Left cardiac atrium (tissue), 4 donors: Measurements from ENCODE around the gene GPRC5A. TPM values are rescaled to one million over a fixed set of nuclear protein-coding genes. Genes with fewer than 3 reads are reported as not detected.

Experiments used
- ATAC-seq, 2 donors: fragments of 200-7000 bp; cut with Tn5 transposase; one replicate each; pipeline ENCODE4 v1.9.1; 2020; ENCODE audit warnings: mild to moderate bottlenecking in 2 of 2, moderate library complexity in 2 of 2
- DNase-seq: peaks from one replicate; pipeline ENCODE4 v3.0.0-alpha.2; 2020
- intact Hi-C, 2 donors: fragments of 100-400 bp; cut with DNase I; formaldehyde crosslinking; loops; one replicate each; pipeline versions ENCODE4 v1.14.1 to v1.15.1; 2022 to 2023
- total RNA-seq, 2 donors: library from RNA; stranded (reverse); fragmentation: NEBNext Ultra II Directional; extraction: Animal tissue kit (Norgen Biotek cat#: 25700); gene quantifications; one replicate each; pipeline ENCODE4 v1.2.1, GENCODE V29; 2021
- donor health status: DM: no; HTN: yes; CAD: no.
- donor health status: DM: no; HTN: yes; CAD: no; lungs with severe emphysema.
- donor health status: DM: yes; HTN: yes; CAD: no.
- donor health status: Dilated cardiomyopathy.

The GPRC5A gene
- total RNA-seq, 2 donors from 2014 or later = 2.6 to 5.6 TPM

GRCh38 chr12:12960639-12961209 is 69.4 kb downstream of the GPRC5A start:
- intact Hi-C loops = no loop called here
- DNase-seq (no peak), ATAC-seq (no peak)

GRCh38 chr12:12964255-12964654 is 72.9 kb downstream of the GPRC5A start:
- ATAC-seq (no peak), DNase-seq (no peak)
- intact Hi-C loops = no loop called here

GRCh38 chr12:12965836-12966235 is 74.5 kb downstream of the GPRC5A start:
- intact Hi-C loops = no loop called here
- ATAC-seq (no peak), DNase-seq (no peak)

Other genes starting within 250 kb of the GPRC5A start
- gene GPR19, start 195.4 kb upstream of the GPRC5A start, total RNA-seq = not detected
- gene CDKN1B, start 174.2 kb upstream of the GPRC5A start, total RNA-seq = 10 to 100 TPM; 23.7 to 42.4 TPM
- gene APOLD1, start 105.9 kb upstream of the GPRC5A start, total RNA-seq = 10 to 100 TPM; 36.0 to 56.7 TPM
- 10 to 100 TPM; 29.7 to 31.6 TPM for gene DDX47, start 78.2 kb upstream of the GPRC5A start, total RNA-seq
- not detected for gene GPRC5D, start 60.6 kb downstream of the GPRC5A start, total RNA-seq
- gene HEBP1, start 108.7 kb downstream of the GPRC5A start, total RNA-seq = 10 to 100 TPM; 57.5 to 65.1 TPM
- 1 to 10 TPM; 3.7 to 3.8 TPM for gene FAM234B, start 152.8 kb downstream of the GPRC5A start, total RNA-seq
- gene GSG1, start 212.1 kb downstream of the GPRC5A start, total RNA-seq = not detected